Fibroblast of lung (primary cell): ENCODE results near the gene LRRK1.

Source experiments
- CTCF ChIP-seq, 2 donors: IDR thresholded peaks in 1 of 2; conservative IDR thresholded peaks in 1 of 2; 1 replicate in 1 of 2; 2 replicates in 1 of 2; pipeline ENCODE4 v1.5.1; 2011 to 2012; ENCODE audit warnings: low read length in 2 of 2, control low read depth in 1 of 2, inconsistent platforms in 1 of 2, low read depth in 1 of 2, mild to moderate bottlenecking in 1 of 2
- EZH2 ChIP-seq: IDR thresholded peaks from 2 replicates; pipeline ENCODE4 v1.5.1; 2012; ENCODE audit warnings: low read length, control low read depth, mild to moderate bottlenecking; ENCODE audit errors: missing control alignments

GRCh38 chr15:100880139-100880896, 38.8 kb upstream of the LRRK1 start:
- TF ChIP-seq CTCF (conservative IDR thresholded peaks at IDR 0.05 in 1 of 2, IDR thresholded peaks at IDR 0.05 in 1 of 2; ENCODE audit: low read depth in 1 of 2, low read length in 2 of 2) (no peak), EZH2 (no peak)
